B cell (primary cell): Measurements from ENCODE around the gene HS6ST2. TPM values are rescaled to one million over a fixed set of nuclear protein-coding genes. Genes with fewer than 3 reads are reported as not detected.

ENCODE experiments used
- ATAC-seq: fragments of 200-7000 bp; cut with Tn5 transposase; one replicate; pipeline ENCODE4 v1.10.0; 2021; ENCODE audit warnings: low read depth, mild to moderate bottlenecking, moderate number of reproducible peaks, moderate library complexity
- CTCF ChIA-PET: fragments of 350-600 bp; sonication (Branson Sonifier 250); formaldehyde crosslinking; loops from one replicate; lab custom pipeline; 2021; ENCODE audit warnings: antibody characterized with exemption, inconsistent platforms; lab: Charles Lee
- POLR2A ChIA-PET: fragments of 350-600 bp; sonication (Branson Sonifier 250); formaldehyde crosslinking; loops from one replicate; lab custom pipeline; 2021; ENCODE audit warnings: antibody characterized with exemption; lab: Charles Lee
- DNase-seq: peaks from one replicate; pipeline ENCODE4 v3.0.0; 2013
- H2AFZ ChIP-seq: 2 replicates; pipeline ENCODE4 v1.6.1; 2012; ENCODE audit warnings: mild to moderate bottlenecking, low read depth, low read length; ENCODE audit not compliant: insufficient read depth, poor library complexity, severe bottlenecking
- H3K27ac ChIP-seq, 2 donors: 1 replicate in 1 of 2; 2 replicates in 1 of 2; pipeline ENCODE4 v1.5.1; 2012 to 2013; ENCODE audit warnings: low read length in 2 of 2, mild to moderate bottlenecking in 2 of 2, moderate library complexity in 1 of 2
- H3K27me3 ChIP-seq, 4 experiments: fragments of 200-600 bp in 1 of 4; sonication (generic) in 1 of 4; replicated peaks in 1 of 4; 1 replicate in 2 of 4; 2 replicates in 2 of 4; pipeline versions ENCODE4 v1.6.1 to v1.7.0; 2013 to 2016; ENCODE audit warnings: low read length in 3 of 4, mild to moderate bottlenecking in 2 of 4, mixed read lengths in 1 of 4, moderate library complexity in 1 of 4; ENCODE audit not compliant: insufficient read depth in 4 of 4, control insufficient read depth in 3 of 4; ENCODE audit errors: control extremely low read depth in 1 of 4
- H3K36me3 ChIP-seq, 2 experiments: replicated peaks in 1 of 2; 1 replicate in 1 of 2; 2 replicates in 1 of 2; pipeline versions ENCODE4 v1.6.1 to v1.7.1; 2013; ENCODE audit warnings: low read length in 1 of 2; ENCODE audit not compliant: insufficient read depth in 2 of 2, control insufficient read depth in 1 of 2; ENCODE audit errors: control extremely low read depth in 1 of 2, extremely low read depth in 1 of 2
- H3K4me1 ChIP-seq, 2 donors: fragments of 200-600 bp in 1 of 2; sonication (generic) in 1 of 2; 1 replicate in 1 of 2; 2 replicates in 1 of 2; pipeline versions ENCODE4 v1.5.1 to v1.6.1; 2013 to 2017; ENCODE audit warnings: low read length in 2 of 2; ENCODE audit not compliant: control insufficient read depth in 2 of 2, insufficient read depth in 2 of 2
- H3K4me2 ChIP-seq: replicated peaks from 2 replicates; pipeline ENCODE3; 2012; ENCODE audit warnings: mild to moderate bottlenecking, low read depth, low read length; ENCODE audit not compliant: poor library complexity, severe bottlenecking
- H3K4me3 ChIP-seq, 5 experiments: fragments of 200-600 bp in 1 of 5; sonication (generic) in 1 of 5; 1 replicate in 3 of 5; 2 replicates in 2 of 5; pipeline versions ENCODE4 v1.5.1 to v1.7.0; 2011 to 2016; ENCODE audit warnings: low read length in 4 of 5, mild to moderate bottlenecking in 4 of 5, low read depth in 2 of 5, control low read depth in 1 of 5, moderate library complexity in 1 of 5; ENCODE audit not compliant: insufficient read depth in 1 of 5; ENCODE audit errors: control extremely low read depth in 1 of 5, extremely low read depth in 1 of 5
- H3K79me2 ChIP-seq: fragments of 200-600 bp; sonication (generic); one replicate; pipeline ENCODE4 v1.6.0; 2016; ENCODE audit warnings: low read length; ENCODE audit not compliant: control insufficient read depth, insufficient read depth
- H3K9ac ChIP-seq: fragments of 200-600 bp; sonication (generic); 2 replicates; pipeline ENCODE4 v1.6.1; 2017; ENCODE audit warnings: mild to moderate bottlenecking, low read length, moderate library complexity
- H3K9me3 ChIP-seq, 3 donors: one replicate each; pipeline versions ENCODE4 v1.6.1 to v1.7.1; 2013; ENCODE audit warnings: low read length in 2 of 3; ENCODE audit not compliant: control insufficient read depth in 2 of 3, insufficient read depth in 1 of 3; ENCODE audit errors: control extremely low read depth in 1 of 3
- H4K20me1 ChIP-seq: 2 replicates; pipeline ENCODE4 v1.6.0; 2012; ENCODE audit warnings: mild to moderate bottlenecking, low read length; ENCODE audit not compliant: insufficient read depth, control insufficient read depth, poor library complexity, severe bottlenecking
- H3K27ac Mint-ChIP-seq: one replicate; pipeline ENCODE4 v1.8.0; 2021; ENCODE audit warnings: mixed read lengths
- H3K27me3 Mint-ChIP-seq: one replicate; pipeline ENCODE4 v1.8.0; 2021; ENCODE audit warnings: mixed read lengths
- H3K4me1 Mint-ChIP-seq: one replicate; pipeline ENCODE4 v1.8.0; 2021; ENCODE audit warnings: mixed read lengths
- H3K4me3 Mint-ChIP-seq: one replicate; pipeline ENCODE4 v1.8.0; 2021; ENCODE audit warnings: mixed read lengths
- H3K9me3 Mint-ChIP-seq: one replicate; pipeline ENCODE4 v1.8.0; 2022; ENCODE audit warnings: mixed read lengths; ENCODE audit not compliant: insufficient read depth
- EZH2 ChIP-seq: IDR thresholded peaks from 2 replicates; pipeline ENCODE4 v1.6.1; 2012; ENCODE audit warnings: borderline replicate concordance, low read depth, mild to moderate bottlenecking, moderate library complexity, low read length; ENCODE audit not compliant: insufficient read depth, poor library complexity, severe bottlenecking
- WGBS: methylation state at CpG from one replicate; pipeline ENCODE4 v1.1.5; 2013; ENCODE audit warnings: missing lambda C conversion rate; ENCODE audit not compliant: insufficient coverage; 5-methylcytosine and 5-hydroxymethylcytosine counted together
- intact Hi-C: fragments of 100-400 bp; cut with micrococcal nuclease; formaldehyde crosslinking; loops from one replicate; pipeline ENCODE4 v1.10.0; 2022
- polyA plus RNA-seq: library from polyadenylated mRNA; depleted of rRNA; stranded (reverse); fragments of >200 nt; gene quantifications from 2 replicates; pipeline ENCODE4 v1.2.3, GENCODE V29; 2012
- total RNA-seq, 2 donors: library from RNA; stranded (reverse); fragments of 120-200 nt in 1 of 2; gene quantifications; 1 replicate in 1 of 2; 2 replicates in 1 of 2; pipeline versions ENCODE4 v1.2.3 to v1.2.4, GENCODE V29; 2013 to 2022
- TF ChIP-seq, protein P1 (sequence below): fragments of 200-600 bp; IDR thresholded peaks from one replicate; pipeline ENCODE4 v1.8.0; 2022; ENCODE audit warnings: antibody characterized with exemption, mild to moderate bottlenecking

HS6ST2 gene
- total and polyA plus RNA-seq, 2 donors (not counting 1 experiment from before 2014, with no cell fraction given): not detected

- H4K20me1 ChIP-seq: no peaks in the 10 kb centered on the region
- no peaks in the 10 kb centered on the region for H3K27me3 ChIP-seq
- no peak overlapping the region for H3K27ac ChIP-seq
- no peaks in the 10 kb centered on the region for H3K27me3 Mint-ChIP-seq
- no peaks in the 10 kb centered on the region for H3K4me1 Mint-ChIP-seq
- ChIA-PET CTCF (no interaction called here), POLR2A (no interaction called here)
- H3K9me3 Mint-ChIP-seq: no peaks in the 10 kb centered on the region
- intact Hi-C loops: no loop called here
- no peak overlapping the region for H2AFZ ChIP-seq
- H3K4me2 ChIP-seq: no peak overlapping the region
- H3K27ac Mint-ChIP-seq: no peak overlapping the region
- no peak overlapping the region for H3K9ac ChIP-seq
- DNase-seq (no peak), ATAC-seq (no peak)
- no peaks in the 10 kb centered on the region for H3K36me3 ChIP-seq
- no peak overlapping the region for H3K4me3 ChIP-seq
- no peaks in the 10 kb centered on the region for H3K9me3 ChIP-seq
- no peak overlapping the region for H3K4me3 Mint-ChIP-seq
- H3K79me2 ChIP-seq: no peaks in the 10 kb centered on the region
- TF ChIP-seq, protein P1, sequence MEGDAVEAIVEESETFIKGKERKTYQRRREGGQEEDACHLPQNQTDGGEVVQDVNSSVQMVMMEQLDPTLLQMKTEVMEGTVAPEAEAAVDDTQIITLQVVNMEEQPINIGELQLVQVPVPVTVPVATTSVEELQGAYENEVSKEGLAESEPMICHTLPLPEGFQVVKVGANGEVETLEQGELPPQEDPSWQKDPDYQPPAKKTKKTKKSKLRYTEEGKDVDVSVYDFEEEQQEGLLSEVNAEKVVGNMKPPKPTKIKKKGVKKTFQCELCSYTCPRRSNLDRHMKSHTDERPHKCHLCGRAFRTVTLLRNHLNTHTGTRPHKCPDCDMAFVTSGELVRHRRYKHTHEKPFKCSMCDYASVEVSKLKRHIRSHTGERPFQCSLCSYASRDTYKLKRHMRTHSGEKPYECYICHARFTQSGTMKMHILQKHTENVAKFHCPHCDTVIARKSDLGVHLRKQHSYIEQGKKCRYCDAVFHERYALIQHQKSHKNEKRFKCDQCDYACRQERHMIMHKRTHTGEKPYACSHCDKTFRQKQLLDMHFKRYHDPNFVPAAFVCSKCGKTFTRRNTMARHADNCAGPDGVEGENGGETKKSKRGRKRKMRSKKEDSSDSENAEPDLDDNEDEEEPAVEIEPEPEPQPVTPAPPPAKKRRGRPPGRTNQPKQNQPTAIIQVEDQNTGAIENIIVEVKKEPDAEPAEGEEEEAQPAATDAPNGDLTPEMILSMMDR: no peak
- no peak for TF ChIP-seq EZH2
- H3K4me1 ChIP-seq: no peaks in the 10 kb centered on the region
- no CpG with 5 or more reads among the region's 2 CpGs for WGBS
Measured at GRCh38 chrX:132815643-132816042, 142.8 kb downstream of the HS6ST2 start.

GRCh38 chrX:132810964-132811712 is 147.3 kb downstream of the HS6ST2 start:
- TF ChIP-seq EZH2: no peak
- TF ChIP-seq, protein P1: no peak
- Mint-ChIP-seq H3K27me3 (no peaks in the 10 kb centered on the region), H3K4me3 (no peak overlapping the region), H3K9me3 (no peaks in the 10 kb centered on the region), H3K4me1 (no peaks in the 10 kb centered on the region), H3K27ac (no peak overlapping the region)
- Histone ChIP-seq H3K27me3 (no peaks in the 10 kb centered on the region), H3K79me2 (no peaks in the 10 kb centered on the region), H3K9ac (no peak overlapping the region), H3K4me2 (no peak overlapping the region), H3K4me3 (no peak overlapping the region), H3K9me3 (no peaks in the 10 kb centered on the region), H4K20me1 (no peaks in the 10 kb centered on the region), H3K36me3 (no peaks in the 10 kb centered on the region), H3K4me1 (no peaks in the 10 kb centered on the region), H3K27ac (no peak overlapping the region), H2AFZ (no peak overlapping the region)
- ChIA-PET CTCF (no interaction called here), POLR2A (no interaction called here)
- DNase-seq (no peak), ATAC-seq (no peak)
- no CpG with 5 or more reads among the region's 5 CpGs for WGBS
- intact Hi-C loops: no loop called here
